CD4-positive, alpha-beta T cell treated with Interleukin-15 for 4 hours (primary cell): ENCODE data around the gene FLT3.
"Not testable (repeated sequence)": the region's sequence is repeated elsewhere in the genome, so short reads cannot be mapped to it uniquely, and the experiment has no call there.

Source experiments
- DNase-seq: peaks from one replicate; pipeline ENCODE4 v3.0.0-alpha.2; 2020; ENCODE audit warnings: low spot score

Gene FLT3

GRCh38 chr13:27971776-27972477 lies 128.4 kb downstream of the FLT3 start:
- DNase-seq = no peak

- DNase-seq = no peak
Observed at GRCh38 chr13:27971236-27971645, 129.1 kb downstream of the FLT3 start.

DNA sequence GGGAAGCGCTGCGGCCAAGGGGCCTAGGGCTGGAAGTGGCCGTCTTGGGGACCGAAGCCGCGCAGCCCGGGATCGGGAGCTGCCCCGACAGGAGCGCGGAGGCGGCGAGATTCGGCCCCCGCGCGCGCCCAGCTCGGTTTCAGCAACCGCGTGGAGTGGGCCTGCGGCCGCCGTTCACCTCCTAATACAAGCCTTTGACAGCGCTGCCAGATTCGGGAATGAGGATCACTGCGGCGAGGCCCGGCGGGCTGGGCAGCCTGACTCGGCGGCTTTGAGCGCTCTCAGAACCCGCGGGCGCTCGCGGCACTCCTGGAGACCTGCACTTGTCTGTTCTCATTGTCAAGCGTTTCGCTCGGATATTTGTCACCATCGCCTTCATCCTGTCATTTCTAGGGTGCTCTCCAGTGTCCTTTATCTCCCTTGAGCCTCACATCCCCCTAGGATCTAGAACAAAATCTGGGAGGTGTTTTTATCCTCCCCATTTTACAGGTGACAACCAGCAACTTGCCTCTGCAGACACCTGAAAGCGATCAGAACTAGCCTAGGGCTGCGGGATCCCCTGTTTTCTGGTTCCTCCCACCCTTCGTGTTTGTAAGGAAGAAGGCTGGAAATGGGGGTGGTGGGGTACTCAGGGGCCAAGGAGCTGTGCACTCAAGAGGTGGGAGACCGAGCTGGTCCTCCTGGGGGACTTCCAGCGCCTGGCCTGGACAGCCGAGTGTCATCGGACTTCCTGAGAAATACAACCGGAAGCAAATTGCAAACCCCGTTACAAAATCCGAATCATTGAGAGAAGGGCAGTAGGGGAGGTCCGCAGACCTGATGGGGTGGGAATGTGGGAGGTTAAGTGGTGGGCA lies 129.8 kb downstream of the FLT3 start:
- DNase-seq = no peak

DNA sequence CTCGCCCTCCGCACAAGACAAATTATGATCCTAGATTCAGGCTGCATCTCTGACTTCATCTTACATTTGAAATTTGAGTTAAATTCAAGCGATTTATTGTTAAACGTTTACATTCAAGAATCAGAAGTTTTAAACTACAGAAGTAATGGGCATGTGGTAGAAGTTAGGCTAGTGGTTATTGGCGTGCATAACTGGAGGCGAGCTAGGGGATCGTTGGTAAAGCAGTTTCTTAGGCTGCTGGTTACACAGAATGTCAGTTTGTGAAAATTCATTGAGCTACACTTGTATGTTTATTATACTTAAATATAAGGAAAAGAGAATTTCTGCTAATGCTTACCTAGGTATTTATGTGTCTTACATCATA lies 130.5 kb downstream of the FLT3 start:
- DNase-seq = no peak

DNA sequence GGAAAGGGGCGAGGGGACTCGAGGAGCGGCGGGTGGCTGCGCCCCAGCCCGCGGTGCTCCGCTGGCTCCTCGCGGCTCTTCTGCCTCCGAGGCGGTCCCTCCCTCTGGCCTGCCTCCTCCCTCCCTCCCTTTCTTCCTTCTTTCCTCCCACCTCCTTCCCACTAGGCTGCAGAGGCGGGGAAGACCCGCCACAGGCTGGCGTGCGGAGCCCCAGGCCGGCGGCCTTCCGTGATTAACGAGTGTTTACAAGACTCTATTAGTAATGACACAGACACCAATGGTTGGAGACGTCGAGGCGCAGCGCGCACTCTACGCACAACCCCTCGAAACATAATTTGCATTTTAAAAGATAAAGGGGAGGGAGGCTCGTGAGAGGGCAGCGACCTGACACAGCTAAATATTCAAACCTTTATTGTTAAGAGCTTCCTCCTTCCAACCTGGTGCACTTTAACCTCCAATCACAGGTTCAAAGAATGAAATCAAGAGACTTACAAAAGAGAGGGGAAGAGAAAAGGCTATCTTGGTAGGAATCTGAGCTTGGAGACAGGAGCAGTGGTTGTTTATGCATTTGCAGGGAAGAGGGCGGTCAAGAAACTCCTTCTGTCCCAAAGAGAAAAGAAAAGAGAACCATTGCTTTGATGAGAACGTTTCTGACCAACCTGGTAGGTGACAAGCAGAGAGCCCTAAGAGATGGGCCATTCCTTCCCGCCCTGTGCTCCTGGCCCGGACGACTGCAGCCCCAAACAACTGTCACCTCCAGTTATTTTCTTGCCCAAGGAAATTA lies 131.1 kb downstream of the FLT3 start, which contains the start of gene CDX2:
Gene CDX2, minus strand, starts transcription at position 234 of the 784 bp plus-strand sequence. CDS start 309 bp downstream, outside the sequence.
- DNase-seq = no peak

DNA sequence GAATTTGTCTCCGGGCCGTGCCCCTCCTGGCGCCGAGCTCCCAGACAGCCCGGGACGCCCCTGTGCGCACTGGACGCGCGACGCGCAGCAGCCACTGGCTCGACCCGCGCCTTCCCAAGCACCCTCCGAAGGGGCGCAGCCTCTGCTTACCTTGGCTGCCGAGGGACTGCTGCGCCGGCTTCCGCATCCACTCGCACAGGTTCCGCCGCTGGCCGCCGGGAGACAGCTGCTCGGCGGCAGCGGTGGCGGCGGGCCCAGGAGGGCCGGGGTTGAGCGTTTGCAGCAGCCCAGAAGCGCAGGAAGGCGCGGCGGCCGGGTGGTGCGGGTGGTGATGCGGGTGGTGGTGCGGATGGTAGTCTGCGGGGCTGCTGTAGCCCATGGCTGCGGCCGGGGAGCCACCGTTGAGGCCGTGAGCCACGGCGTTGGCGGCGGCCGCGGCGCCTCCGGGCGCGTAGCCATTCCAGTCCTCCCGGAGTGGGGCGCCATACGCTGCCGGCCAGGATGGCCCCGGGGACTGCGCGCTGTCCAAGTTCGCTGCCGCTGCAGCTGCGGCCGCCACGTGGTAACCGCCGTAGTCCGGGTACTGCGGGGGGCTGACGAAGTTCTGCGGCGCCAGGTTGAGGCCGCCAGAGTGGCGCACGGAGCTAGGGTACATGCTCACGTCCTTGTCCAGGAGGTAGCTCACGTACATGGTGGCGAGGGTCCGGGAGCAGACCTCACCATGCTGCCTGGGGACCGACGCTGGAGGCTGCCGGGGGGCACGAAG lies 131.9 kb downstream of the FLT3 start:
- no peak for DNase-seq

GRCh38 chr13:27967736-27968315 lies 132.6 kb downstream of the FLT3 start:
- no peak for DNase-seq

- no peak for DNase-seq
Observed at GRCh38 chr13:27967203-27967735, 133.1 kb downstream of the FLT3 start.

- DNase-seq = no peak
Observed at GRCh38 chr13:27966641-27967202, 133.7 kb downstream of the FLT3 start.

- no peak for DNase-seq
Observed at GRCh38 chr13:27965740-27966640, 134.4 kb downstream of the FLT3 start.

GRCh38 chr13:27965343-27965739 lies 135.0 kb downstream of the FLT3 start:
- DNase-seq = no peak

DNA sequence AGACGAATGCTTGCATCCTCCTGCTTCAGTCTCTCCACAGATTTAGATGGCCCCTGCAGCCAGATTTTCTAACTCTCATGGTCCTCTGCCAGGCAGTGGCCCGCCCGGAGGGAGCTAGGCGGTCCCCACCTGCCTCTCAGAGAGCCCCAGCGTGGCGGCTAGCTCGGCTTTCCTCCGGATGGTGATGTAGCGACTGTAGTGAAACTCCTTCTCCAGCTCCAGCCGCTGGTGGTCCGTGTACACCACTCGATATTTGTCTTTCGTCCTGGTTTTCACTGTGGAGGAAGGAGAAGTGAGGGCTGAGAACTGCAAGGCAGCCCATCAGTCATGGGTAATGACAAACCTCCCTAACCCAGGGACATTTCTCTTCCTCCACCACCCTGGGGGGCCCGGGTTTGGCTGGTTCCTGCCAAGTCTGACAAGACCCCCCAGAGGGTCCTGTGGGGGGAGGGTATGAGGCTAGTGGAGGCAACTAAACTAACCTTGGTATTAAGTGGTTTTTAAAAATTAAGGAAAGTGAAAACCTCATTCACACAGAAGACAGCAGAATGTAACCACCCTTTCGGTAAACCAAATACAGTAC lies 135.5 kb downstream of the FLT3 start:
- DNase-seq = no peak

GRCh38 chr13:27964206-27964605 lies 136.2 kb downstream of the FLT3 start:
- not testable (repeated sequence) for DNase-seq

- no peak for DNase-seq
Observed at GRCh38 chr13:27963491-27963890, 136.9 kb downstream of the FLT3 start.

DNA sequence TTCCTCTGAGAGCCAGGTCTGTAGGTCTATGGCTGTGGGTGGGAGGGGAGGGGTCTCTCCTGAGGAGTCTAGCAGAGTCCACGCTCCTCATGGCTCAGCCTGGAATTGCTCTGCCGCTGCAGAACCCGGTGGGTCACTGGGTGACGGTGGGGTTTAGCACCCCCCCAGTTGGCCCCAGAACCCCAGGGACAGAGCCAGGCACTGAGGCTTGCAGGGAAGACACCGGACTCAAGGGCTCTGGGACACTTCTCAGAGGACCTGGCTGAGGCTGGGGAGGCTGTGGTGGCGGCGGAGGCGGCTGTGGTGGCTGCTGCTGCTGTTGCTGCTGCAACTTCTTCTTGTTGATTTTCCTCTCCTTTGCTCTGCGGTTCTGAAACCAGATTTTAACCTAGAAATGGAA lies 137.4 kb downstream of the FLT3 start:
- DNase-seq = no peak

GRCh38 chr13:27962128-27962841 lies 138.1 kb downstream of the FLT3 start:
- no peak for DNase-seq

- DNase-seq = no peak
Observed at GRCh38 chr13:27961227-27962085, 138.9 kb downstream of the FLT3 start.
